HG03135 (cell line): ENCODE measurements around the gene AHI1.
"Not testable (repeated sequence)": the region's sequence is repeated elsewhere in the genome, so short reads cannot be mapped to it uniquely, and the experiment has no call there.

Experiments used
- ATAC-seq: cut with Tn5 transposase; IDR thresholded peaks from one replicate; pipeline ENCODE4 v1.9.1; 2021; ENCODE audit warnings: mild to moderate bottlenecking, moderate library complexity; ENCODE audit not compliant: unreplicated experiment

AHI1 gene

DNA sequence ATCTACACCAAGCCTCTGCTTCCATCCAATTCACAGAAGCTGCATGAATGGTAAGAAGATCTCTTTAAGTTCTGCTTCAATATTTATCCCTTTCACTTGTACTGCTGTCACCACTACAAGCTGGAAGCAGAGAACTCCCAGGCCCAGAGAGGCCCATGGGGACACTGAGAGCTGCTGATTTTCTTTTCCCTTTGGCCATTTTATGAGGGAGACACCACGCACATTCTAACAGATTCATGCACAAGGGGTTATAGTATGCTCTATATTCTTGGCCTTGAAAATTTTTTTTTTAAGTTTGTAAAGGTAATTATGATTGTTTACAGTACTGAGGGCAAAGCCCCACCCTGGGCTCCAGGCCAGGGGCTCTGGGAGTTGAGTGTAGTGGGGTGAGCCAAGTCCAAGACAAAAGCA is 228.1 kb downstream of the AHI1 start:
- ATAC-seq, result no peak

DNA sequence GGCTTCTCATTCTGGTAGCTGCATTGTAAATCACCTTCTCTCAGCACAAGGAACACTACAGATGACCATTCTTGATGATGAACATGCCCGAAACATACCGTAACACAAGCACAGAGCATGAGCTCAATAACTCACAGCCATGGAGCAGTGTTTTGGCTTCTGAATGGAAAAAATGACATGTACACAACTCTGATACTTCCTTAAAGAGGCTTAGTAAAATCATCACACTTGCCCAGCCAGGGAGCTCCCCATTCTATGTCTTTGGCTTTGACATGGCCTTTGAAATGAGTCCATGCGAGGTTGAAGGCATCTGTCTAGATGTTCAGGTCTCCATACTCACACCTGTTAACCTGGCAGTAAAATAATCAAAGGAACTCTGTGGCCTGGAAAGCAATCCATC is 228.8 kb downstream of the AHI1 start:
- ATAC-seq, result no peak

DNA sequence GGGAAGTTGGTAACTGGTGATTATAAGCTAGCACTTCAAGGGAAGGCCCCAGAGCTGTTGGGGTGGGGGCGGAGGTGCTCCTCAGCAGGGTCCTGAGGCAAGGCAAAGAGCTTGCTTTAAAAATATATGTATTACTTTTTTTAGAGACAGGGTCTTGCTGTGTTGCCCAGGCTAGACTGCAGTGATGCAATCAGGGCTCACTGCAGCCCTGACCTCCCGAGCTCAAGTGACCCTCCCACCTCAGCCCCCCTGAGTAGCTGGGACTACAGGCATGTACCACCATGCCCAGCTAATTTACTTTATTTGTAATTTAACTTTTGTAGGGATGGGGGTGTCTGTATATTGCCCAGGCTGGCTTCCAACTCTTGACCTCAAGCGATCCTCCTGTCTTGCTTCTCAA is 229.3 kb downstream of the AHI1 start:
- no peak for ATAC-seq

DNA sequence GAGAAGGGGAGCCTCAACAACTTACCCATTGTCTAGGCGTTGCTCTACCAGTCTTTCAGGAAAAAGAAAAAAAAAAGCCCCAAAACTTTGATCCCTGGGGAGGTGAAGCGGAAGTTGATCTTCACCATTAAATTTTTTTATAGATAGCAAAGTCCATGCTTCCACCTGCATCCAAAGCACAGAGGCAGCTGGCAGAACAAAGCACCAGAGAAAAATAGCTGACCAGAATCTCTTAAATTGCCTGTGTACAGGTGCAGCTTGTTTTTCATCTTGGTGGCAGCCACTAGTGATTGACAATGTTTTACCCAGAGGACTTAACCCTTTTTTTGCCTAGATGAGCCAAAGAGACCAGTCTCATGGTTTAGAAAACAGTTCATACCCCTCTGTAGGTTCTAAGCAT is 230.5 kb downstream of the AHI1 start:
- ATAC-seq, result no peak

DNA sequence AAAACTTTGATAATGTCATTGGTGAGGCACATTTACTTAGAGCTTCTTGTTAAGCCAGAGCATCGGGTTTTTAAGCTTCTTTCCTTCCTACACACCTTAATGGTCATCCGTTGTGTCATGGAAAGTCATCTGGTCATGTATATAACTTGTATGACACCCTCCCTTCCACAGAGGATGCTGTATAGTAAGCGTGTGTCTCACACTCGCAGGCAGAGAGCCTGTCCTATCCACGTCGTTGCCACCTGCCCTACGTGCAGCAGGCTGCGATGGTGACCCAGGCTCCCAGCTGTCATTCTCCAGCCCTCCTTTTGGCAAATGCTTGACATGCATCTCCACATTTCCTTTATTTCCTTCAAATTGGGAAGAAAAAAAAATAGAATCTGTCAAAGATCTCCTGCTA is 230.9 kb downstream of the AHI1 start:
- no peak for ATAC-seq

DNA sequence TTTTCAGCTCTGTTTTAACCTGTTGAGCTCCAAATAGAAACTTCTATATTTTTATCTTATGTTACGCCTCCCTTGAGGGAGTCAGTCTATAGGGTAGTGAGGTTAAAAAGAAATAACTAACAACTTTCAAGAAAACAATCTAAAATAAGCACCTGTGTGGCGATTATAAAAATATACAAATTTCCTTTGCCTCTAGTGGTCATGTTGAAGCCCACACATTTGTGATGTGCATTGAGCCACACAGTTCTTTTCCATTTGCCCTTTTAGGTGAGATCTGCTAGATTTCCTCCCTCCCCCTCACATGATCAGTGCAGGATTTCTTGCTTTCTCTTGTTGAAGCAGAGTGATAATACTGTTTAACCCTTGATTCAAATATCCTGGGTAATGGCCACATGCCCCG is 232.3 kb downstream of the AHI1 start:
- ATAC-seq, result no peak

DNA sequence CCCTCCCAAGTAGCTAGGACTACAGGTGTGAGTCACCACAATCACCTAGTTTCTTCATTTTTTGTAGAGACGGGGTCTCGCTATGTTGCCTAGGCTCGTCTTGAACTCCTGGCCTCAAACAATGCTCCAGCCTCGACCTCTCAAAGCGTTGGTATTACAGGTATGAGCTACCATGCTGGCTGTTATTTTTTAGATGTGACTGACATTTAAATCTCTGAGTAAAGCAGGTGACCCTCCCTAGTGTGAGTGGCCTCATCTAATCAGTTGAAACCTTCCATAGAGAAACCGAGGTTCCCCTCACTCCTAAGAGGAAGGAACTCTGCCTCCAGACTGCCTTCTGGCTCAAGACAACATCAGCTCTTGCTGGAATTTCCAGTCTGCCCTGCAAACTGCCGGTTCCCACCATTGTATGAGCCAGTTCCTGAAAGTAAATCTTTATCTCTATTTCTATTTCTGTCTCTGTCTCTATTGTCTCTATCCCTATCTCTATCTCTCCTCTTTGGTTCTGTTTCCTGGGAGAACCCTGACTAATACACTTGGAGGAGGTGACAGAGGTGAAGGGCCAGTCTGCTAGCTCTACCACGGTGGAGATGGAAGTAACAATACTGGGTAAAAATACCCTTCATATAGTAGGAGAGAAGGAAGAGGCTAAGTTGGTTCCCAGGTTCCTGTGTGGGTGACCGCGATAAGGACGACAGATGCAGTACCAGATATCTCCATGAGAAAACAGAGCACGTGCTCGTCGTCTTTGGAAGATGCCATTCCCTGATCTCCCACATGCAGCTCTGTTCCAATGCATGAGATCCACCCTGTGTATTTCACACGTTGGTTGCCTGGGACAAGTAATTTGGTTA is 235.4 kb downstream of the AHI1 start:
- ATAC-seq, result no peak

DNA sequence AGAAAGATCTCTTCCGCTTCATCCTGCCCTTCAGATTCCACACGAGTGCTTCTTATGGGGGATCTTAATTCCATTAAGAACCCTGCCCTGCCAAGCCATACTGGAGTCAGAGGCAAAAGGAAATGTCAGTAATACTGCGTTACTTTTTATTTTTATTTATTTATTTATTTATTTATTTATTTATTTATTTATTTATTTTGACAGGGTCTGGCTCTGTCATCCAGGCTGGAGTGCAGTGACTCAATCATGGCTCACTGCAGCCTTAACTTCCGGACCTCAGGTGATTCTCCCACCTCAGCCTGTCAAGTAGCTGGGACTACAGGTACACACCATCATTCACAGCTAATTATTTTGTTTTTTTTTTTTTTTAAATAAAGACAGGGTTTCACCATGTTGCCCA is 236.9 kb downstream of the AHI1 start:
- no peak for ATAC-seq

DNA sequence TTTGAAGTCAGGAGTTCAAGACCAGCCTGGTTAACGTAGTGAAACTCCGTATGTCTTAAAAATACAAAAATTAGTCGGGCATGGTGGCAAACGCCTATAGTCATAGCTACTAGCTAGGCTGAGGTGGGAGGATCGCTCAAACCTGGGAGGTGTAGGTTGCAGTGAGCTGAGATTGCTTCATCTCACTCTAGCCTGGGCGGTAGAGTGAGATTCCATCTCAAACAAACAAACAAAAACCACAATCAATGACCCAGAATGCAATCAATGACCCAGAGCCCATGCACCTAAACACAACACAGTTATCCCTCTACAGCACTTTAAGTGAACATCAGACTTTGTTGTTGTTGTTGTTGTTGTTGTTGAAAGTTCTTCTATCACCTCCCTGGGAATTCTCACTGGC is 238.6 kb downstream of the AHI1 start:
- ATAC-seq, result no peak

DNA sequence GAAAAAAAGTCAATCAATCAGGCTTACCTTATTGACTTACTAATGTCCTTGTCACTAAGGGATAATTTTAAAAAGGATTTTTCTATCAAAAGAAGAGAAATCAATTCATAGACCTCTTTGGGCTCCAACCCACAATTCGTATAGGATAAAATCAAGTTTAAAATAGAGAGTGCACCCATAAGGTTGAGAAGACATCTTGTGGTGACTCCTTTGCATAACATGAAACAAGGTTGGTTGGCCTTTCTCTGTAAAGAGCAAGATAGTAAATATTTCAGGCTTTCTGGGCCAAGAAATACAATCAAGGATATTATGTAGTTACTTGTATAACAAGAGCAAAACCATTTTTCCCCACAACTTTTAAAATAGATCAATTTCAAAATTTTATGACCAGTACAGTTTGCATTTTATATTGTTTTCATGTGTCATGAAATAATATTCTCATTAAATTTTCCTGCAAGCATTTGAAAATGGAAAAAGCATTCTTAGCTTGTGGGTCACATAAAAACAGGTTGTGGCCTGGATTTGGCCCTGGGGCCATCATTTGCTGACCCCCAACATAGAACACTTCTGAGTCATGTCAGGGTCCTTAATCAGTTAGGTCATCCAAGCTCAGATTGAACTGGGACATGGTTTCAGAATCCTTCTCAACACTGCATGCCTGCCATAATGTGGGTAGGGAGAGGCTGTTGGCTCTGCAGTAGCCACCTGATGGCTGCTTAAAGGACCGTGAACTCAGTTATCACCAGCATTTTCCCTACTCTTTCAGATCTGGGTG is 239.7 kb downstream of the AHI1 start:
- ATAC-seq, result no peak

DNA sequence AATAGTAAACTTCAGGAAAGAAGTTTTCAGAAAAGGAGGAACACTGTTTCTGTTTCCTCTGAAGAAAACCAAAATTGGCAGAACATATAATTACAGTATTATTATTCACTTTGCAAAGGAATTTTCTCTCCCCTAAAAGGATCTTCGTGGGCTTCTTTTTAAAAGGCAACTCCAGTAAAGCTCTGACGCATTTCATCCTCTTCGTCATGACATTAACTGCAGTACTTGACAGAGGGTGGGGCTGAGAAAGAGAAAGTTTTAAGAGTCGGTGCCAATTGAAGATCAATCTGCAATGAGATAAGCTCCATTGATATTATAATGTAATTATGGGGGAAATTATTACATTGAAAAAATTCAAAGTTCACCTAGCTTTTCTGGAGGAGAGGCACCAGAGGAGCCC is 240.7 kb downstream of the AHI1 start:
- ATAC-seq, result no peak

DNA sequence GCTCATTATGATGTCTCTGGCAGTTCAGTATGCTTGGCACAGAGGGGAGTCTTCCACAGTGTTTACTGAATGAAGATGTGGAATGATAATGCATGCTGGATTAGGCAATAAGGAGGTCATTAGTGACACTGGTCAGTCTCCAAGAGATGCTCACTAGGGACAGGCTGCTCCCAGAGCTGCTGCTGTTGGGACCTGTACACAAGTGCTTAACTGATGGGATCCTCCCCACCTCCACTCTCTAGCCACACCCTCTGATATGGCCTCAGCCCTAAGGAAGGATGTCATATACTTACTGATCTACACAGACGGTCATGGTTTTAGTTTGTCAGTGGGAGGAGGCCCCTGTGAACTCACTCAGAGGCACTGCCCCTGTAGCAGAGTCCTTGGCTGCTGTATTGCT is 243.1 kb downstream of the AHI1 start:
- ATAC-seq, result no peak

DNA sequence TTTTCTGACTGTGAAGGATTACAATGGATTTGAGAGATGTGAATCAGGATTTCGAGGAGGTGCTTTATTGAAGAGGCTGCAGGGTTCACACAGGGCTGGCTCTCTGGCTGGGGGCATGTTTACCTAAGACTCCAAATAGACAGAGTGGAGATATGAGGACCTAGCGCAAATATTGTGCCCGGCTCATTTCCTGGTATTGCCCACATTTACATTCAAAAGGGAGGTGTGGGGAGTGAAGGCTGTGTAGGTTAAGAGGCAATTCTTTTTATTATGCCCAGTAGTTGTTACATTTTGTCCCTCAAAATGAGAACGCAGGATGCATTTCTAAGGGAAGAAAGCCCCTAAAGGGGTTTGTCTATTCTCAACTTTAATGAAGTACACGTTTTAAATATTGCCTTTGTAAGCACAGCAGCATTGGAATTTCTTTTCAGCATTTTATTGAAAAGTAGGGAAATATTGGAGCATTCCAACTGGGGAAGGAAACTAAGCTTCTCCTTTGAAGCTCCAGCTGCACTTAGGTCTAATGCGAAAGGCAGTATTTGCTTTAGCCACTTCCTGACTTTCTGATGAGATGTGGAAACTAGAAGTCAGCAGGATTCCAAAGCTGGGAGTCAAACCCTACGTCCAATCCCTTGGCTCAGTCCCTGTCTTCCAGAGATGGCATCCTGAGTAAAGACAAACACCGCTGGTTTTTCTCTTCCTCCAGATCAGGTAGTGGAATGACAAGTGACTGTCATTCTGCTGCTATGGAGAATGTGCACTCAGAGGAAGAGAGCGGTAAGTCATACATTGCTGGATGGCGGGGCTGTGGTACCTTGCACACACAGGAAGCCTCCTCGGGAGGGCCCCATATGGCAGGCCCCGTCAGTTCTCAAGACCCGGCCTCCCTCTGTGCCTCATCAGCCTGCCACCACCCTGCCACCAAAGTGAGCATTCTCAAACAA is 245.8 kb downstream of the AHI1 start:
- no peak for ATAC-seq

DNA sequence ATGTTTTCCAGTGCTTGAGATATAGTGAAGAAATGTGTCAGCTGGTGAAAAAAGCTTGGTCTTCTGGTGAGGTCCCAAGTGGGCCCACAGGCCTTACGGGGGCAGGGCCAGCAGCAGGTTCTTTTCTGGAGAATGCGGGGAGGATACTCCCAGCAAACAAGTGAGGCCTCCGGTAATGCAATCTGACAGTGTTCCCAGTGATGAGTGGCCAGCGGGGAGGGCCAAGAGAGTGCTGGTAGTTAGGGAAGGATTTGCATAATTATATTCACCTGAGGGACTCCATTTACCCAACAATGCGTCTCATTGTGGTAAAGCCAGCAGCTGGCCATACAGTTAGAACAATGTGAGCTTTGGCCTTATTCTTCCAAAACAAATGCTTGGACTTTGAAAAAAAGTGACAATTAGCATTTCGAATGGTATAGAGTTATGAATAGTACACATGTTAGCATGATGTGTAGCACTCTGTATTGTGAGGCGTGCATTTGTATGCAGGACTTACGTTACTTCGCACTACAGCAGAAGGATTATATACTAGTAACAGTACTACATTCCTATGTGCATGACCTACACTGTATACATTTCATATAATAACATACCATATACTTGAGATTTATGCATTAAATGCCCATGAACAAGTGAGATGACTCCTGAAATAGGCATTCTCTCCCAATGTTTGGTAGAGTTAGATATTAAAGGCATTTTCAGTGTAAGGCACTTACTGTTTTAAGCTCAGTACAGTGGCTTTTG is 246.6 kb downstream of the AHI1 start:
- ATAC-seq, result no peak

DNA sequence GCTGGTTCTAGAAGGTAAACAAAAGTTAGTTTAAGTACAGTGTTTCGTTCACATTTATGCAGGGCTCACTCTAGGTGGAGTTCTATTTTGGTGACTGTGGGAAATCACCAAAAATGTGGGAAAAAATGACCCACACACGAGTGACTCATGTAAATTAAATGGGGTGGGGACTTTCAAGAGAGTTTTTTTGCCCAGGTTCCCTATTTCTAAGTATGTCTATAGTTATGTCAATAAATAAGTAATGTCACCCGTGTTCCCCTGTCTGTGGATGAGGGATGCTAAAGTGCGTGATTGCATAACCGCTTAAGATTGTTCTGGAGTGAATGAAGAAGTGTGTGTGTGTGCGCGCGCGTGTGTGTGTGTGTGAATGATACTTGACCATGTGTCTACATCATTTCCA is 247.3 kb downstream of the AHI1 start:
- no peak for ATAC-seq

DNA sequence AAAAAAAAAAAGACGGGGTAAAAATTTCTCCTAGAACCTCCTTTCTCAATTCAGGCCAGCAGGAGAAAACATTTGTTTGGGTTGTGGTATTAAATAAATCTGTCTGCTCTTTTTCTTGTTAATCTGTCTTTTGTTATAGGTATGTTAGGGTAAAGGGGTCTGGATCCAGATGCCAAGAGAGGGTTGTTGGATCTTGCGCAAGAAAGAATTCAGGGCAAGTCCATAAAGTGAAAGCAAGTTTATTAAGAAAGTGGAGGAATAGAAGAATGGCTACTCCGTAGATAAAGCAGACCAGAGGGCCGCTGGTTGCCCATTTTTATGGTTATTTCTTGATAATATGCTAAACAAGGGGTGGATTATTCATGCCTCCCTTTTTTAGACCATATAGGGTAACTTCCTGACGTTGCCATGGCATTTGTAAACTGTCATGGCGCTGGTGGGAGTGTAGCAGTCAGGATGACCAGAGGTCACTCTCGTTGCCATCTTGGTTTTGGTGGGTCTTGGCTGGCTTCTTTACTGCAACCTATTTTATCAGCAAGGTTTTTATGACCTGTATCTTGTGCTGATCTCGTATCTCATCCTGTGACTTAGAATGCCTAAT is 251.0 kb downstream of the AHI1 start:
- not testable (repeated sequence) for ATAC-seq

DNA sequence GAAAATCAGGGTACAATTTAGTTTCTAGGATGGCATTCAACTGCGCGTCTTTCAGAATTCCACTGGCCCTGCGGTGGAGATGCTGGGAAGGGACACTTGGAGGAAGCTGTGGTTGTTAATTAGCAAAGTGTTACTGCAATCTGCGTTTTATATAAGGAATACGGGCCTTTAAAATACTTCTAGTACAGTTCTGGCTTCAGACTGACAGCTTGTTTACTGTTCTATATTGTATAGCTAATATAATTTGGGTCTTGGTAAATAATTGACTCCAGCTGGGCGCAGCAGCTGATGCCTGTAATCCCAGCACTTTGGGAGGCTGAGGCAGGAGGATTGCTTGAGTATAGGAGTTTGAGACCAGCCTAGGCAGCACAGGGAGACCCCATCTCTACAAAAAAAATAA is 252.7 kb downstream of the AHI1 start:
- no peak for ATAC-seq

DNA sequence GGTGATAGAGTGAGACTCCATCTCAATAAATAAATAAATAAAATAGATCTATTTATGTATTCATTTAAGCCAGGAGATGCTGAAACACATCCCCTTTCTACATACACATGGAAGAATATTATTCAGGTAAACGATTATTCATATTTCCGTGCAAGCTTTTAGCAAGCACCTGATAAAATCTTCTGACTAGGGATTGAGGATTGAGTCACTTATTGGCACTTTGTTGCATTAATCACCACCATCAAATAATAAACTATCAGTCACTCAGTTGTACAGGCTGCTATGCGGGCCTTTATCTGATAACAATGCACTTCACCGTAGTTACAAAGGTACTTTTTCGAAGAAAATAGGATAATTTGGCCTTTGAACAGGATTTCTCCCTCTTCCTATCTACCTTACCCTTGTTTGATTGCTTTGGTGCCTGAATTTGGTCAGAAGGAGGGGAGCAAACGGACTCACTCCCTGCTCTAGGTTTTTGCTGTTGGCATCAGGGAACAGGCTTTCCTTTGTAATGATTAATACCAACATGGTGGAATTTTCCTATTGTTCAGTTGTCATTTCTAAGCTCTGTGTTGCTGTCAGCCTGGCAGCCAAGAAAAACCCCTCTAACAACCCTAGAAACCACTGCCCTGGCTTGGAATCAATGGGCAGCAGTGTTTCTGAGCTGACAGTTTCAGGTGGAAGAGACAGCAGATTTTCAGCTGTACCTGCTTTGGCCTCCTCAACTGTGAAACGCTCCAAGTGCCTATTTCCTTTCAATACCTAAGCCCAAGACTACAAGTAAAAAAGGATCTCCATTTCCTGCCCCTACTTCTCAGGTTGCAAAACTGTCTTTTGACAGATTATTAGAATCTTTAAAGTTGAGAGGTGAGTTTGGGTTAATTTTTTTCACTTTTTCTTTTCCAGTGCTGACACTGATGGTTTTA is 253.4 kb downstream of the AHI1 start:
- no peak for ATAC-seq

DNA sequence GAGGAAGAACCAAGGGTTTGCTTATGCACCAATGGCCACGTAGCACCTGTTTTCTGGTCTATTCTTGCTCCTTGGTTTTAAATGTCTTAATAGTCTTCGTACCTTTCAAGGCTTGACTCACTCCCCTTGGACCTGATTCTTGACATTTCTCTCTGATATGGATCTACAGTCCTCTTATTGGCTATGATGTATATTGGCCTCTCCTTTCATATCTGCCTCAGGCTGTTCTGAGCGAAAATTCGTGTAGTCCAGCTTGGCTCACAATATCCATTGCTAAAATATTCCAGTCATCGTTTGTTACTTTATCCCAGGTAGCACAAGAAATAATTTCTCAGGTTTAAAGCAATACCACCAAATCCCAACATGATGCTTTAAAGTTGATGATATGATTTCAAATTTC is 256.8 kb downstream of the AHI1 start:
- ATAC-seq, result no peak
